Stimulated activated CD8-positive, alpha-beta memory T cell treated with anti-CD3 and anti-CD28 coated beads, Interleukin-15, amount 100 ng/mL, for 1 hour (primary cell): ENCODE data around the gene SPATA6L.
"Not testable (repeated sequence)": the region's sequence is repeated elsewhere in the genome, so short reads cannot be mapped to it uniquely, and the experiment has no call there.

ENCODE experiments used
- DNase-seq: peaks from one replicate; pipeline ENCODE4 v3.0.0-alpha.2; 2020; ENCODE audit warnings: low read depth

Gene SPATA6L

DNA sequence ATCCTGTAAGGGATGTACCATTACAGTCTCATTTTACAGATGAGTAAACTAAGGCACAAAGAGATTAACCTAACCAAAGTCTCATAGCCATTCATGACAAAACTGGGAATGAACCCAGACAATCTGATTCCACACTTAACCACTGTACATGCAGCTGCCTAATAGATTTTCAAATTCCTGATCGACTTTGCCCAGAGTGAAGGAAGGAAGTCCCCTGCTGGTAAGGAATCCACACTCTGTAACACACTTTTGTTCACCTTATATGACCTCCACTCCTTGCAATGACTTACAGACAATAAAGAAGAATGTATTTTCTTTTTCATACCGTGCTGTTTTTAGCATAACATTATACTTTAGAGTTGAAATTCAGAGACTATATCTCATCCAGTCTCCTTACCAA, 35.4 kb downstream of the SPATA6L start:
- no peak for DNase-seq

DNA sequence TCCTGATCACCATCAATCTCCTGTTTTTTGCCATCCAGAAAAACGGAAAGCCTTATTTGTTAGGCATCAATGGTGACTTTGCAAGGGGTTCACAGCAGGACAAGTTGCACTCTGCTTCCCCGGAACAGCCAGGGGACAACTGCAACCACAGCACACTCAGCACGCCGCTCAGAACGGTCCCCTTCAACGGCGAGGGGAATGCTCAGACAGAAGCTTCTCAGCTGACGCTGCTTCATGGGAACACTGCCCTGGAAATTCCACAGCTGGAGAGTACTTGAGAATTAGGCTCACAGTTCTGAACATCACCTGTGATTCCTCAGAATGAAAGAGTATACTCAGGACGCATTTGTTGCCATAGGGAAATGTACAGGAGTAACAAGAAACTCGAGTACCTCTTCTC, 44.3 kb downstream of the SPATA6L start:
- DNase-seq, result no peak

DNA sequence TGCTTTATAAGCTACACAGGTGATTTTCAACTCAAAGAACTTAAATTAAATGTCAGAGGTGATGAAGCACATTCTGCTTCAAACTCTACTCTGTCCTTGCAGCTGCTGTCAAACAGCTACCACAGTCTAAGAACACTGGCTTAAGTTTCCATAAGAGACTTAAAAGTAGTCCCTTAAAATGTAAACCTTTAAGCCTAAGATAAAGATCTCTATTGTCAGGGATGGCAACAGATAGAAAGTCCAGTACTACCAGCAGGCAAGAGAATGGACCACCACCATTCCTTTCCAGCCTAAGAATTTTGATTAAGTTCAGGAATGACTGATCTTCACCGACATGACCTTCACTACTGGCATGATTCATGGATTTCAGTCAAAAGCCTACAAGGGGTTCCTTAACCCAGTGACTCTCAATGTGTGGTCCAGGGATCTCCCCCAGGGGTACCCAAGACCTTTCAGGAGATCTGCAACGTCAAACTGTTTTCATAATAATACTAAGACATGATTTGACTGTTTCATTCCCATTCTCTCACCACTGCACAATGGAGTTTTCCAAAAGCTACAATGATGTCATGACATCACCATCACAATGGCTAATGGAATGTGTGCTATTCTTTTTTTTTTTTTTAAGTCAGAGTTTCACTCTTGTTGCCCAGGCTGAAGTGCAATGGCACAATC, 45.3 kb downstream of the SPATA6L start:
- DNase-seq, result no peak

DNA sequence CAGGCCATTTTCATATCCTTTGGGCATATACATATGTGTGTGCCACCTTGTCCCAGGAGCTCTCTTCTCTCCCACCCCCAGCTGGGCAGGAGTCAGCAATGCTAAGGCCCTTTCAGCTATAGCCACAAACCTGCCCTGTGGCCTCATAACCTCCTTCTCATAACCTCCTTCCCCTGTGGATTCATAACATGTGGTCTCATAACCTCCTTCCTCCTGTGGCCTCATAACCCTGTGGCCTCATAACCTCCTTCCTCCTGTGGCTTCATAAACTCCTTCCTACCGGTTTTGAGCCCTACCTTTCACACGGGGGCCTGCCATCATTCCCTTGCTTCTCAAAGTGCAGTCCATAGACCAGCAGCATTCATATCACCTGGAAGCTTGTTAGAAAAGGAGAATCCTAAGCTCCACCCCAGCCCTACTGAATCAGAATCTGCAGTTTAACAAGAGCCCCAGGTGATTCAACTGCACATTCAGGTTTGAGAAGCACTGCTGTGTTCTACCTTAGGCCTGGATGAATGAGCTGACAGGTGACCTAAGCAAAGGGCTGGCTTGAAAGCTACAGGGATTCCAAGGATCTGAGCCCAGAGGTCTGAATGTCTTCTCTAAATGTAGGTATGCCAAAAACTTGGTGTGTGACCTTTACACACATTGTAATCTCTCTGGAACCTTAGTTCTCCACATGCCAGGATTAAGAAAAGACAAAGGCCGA, 46.1 kb downstream of the SPATA6L start:
- no peak for DNase-seq

DNA sequence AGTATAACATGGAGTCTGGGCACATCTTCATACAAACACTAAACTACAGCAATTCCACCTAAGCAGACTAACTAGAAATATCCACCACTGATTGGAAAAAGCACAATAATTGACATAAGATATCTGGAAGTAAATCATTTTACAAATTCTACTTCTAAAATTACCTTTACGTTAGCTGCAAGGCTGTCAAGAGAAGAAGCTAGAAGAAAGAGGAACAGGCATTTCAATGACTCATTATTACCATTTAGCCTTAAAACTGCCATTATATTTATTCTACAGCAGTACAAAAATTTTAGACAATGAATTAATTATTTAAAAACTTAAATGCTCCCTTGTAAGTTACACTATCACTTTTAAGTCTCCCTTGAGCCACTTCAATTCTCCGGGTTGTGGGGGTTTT, 47.6 kb downstream of the SPATA6L start:
- no peak for DNase-seq

DNA sequence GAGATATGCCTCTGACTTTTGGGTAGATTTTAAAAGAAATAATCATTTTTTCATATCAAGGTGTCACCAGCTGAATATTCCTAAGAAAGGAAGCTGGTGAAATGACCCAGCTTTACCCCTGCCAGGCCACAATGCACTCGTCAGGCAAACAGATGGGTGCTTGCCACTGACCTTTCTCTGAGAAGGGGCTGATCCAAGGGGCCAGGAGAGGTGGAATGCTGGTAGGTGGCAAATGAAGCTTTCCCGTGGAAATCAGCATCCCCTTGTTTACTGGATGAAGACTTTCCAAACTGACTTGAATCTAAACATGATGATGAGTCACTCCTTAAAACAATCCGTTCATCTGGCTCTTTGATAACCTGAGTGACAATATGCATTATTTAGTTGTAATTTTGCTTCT, 48.5 kb downstream of the SPATA6L start:
- DNase-seq, result no peak

DNA sequence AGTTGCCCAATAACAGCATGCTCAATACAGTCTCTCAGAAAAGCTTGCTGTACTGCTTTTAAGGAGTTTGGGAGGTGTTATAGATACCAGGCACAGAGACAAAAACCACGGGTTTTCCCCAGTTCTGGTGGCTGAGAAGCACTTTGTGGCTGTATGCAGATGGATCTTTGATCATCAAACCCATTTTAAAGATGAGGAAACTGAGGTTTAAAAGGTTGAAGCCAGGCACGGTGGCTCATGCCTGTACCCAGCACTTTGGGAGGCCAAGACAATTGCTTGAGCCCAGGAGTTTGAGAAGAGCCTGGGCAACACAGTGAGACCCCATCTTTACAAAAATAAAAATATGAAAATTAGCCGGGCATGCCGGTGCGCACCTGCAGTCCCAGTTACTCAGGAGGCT, 50.5 kb downstream of the SPATA6L start:
- DNase-seq, result no peak

DNA sequence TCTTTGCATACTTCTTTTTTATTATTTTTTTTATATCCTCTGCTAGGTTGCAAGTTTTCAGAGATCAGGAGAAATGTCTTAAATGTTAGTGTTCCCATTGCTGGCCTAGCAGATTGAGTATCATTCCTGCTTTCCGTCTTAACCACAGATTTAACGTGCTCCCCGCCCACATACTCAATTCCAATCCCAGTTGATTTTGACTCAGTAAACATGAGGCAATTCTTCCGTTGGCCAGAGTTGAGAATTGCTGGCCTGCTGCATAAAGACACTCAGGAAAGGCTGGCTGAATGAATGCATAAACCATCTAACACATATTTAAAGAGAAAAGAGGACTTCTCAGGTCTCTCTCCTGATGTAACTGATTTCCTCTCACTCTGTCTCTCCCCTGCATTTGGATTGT, 51.0 kb downstream of the SPATA6L start:
- DNase-seq, result no peak

DNA sequence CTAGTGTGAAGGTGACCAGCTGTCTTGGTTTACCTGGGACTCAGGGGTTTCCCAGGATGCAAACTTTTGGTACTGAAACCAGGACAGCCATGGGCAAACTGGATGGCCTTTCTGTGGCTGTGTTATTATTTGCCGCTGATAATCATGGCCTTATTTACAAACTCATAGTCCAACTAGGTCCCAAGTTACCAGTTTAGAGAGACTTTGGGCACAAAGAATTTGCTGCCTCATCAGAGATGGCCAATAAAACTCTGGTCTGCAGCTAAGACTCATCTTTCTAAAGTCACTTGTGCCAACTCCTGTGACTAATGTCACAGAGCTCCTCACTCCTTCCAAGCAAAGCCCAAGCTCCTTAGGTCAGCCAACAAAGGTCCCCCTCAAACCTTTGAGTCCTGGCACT, 51.7 kb downstream of the SPATA6L start:
- DNase-seq, result no peak

DNA sequence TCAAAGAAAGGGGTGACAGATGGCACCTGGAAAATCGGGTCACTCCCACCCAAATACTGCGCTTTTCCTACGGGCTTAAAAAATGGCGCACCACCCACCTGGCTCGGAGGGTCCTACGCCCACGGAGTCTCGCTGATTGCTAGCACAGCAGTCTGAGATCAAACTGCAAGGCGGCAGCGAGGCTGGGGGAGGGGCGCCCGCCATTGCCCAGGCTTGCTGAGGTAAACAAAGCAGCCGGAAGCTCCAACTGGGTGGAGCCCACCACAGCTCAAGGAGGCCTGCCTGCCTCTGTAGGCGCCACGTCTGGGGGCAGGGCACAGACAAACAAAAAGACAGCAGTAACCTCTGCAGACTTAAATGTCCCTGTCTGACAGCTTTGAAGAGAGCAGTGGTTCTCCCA, 60.2 kb downstream of the SPATA6L start:
- not testable (repeated sequence) for DNase-seq

DNA sequence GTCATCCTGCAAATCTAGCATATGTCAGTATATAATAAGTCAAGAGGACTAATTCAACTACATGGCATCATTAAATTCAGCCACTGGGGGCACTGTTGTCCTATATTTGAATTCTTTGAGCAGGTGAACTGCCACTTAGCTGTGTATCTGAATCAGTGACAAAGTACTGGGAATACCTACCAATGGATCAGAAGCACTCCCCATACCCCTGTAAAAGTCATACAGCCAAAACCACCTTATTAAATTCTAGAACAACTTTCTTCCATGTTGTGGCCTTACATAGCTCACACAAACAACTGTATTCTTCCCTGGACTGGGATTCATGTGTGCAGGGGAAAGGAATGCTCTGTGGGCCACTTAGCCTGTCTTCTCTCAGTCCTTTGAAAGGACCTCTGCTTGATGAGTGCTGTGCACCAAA, 61.6 kb downstream of the SPATA6L start:
- peak; percentile 38 for DNase-seq

DNA sequence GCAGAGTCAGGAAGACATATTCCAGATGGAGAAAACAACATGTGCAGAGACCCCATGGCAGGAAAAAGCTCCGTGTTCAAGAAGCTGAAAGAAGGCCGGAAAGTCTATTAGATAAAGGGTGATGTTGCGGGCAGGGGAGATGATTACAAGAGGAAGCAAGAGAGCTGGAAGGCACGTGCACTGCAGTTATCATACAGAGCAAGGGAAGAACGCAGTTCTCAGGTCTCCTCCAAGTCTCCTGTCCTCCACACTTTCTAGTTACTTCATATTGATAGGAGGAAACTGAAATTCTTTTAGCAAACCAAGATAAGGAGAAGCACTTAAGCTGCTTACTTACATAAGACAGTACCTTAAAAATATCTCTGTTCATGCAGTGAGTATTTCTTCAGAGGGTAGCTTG, 62.5 kb downstream of the SPATA6L start:
- no peak for DNase-seq

DNA sequence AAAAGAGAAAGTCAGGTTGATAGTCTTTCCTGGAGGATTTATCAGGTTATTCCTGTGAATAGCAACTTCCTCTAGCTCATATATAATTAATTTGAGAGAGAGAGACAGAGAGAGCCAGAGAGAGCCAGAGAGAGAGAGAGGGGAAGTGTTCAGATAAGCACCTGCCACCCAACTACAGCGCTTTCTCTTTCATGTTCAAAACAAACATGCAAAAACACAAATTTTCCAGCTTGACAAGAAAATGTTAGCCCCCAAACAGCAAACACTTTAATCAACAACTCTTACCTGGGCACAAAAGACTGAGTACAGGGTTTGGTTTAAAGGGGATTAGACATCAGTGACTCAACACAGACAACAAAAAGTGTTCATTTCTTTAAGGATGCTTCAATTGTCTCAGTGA, 65.9 kb downstream of the SPATA6L start:
- DNase-seq, result no peak

DNA sequence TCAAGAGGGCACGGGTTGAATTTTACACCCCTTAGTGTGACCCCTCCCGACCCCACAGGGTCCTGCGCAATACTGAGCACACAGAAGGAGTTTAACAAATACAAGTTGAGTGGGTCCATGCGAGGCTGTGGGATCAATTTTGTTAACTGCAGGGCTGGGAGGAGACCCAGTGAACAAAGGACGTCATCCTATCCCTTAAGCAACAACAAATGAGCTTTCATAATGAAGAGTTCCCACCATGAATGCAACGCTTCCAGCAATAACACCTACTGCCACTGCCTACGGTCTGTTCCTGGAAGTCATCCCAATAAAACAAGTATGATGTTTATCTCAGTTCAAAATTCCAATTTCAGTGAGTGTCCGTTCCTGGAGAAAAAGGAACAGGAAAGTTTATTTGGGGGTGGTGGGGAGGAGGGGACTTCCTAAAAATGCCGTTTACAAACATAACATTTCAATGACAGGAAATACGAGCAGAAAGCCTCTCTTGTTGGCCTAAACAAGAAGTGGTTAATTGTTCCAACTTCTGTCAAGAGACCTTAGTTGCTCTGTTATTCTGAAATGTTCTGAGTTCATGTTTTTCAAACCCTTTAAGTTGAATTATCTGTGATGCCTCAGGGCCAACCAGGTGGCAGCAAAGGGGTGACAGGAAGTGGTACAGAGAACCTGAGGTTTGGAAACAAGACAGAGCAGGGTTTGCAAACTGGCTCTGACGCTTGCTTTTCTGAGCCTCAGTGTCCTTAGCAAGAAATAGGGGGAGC, 69.9 kb downstream of the SPATA6L start:
- no peak for DNase-seq

DNA sequence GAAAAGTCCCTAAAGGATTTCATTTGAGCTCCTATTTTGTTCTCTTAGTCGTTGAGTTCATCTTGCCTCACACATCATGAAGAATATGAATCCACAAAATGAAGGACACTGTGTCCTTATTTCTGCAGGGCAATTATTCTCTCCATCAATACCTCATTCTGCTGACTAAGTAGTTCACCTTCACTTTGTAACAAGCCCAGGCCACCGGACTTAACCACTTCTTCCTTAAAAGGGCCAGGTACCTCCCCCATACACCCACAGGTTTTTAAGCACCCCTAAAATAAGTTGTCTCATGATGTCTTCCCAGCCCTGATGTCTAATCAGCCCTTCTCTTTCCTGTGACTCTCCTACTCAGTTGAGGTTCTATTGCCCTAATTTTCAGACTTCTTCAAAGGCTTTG, 71.3 kb downstream of the SPATA6L start:
- no peak for DNase-seq

DNA sequence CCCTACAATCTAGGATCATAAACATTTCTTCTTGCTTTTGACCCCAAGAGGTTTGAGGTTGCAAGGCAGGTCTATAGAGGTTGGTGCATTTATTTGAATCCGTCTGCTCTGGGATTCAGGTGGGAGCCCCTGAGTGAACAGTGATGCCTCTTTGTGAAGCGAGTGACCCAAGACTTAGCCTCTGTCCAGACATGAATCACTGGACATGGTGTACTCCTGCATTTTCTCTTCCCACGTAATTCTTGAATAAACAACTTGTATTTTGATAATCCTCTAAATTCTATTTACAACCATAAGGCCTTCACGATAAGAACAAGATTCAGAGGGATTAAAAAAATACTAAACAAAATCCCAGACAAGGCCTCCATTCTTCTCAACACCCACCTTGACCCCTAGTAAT, 71.7 kb downstream of the SPATA6L start:
- DNase-seq, result no peak

DNA sequence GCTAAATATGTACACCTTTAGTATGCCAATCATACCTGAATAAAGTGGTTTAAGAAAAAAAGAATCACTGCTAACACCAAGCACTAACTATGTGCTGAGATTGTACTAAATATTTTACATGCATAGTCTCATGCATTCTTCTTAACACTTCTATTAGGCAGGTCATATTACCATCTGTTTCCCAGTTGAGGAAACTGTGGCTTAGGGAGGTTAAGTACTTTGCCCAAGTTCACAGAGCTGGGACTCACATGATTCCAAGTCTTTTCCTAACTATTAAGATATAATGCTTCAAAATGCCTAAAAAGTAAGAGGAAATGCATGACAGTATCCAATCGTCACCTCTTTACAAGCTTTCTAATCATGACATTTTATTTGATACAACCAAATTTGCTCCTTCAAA, 73.4 kb downstream of the SPATA6L start:
- no peak for DNase-seq

DNA sequence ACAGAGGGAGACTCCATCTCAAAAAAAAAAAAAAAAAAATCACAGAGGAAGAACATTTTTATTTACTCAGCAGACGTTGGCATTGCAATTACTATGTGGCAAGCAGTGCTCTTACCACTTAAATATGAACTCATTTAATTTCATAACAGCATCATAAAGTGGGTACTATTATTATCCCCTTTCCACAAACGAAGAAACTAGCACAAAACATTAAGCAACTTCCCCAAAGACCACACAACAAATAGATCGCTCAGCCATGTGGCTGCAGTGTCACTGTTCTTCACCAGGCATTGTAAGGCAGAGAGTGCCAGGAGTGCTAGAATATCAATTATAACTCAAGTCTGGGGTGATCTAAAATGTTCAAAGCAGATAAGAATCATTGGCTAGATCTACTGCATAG, 74.0 kb downstream of the SPATA6L start:
- no peak for DNase-seq

DNA sequence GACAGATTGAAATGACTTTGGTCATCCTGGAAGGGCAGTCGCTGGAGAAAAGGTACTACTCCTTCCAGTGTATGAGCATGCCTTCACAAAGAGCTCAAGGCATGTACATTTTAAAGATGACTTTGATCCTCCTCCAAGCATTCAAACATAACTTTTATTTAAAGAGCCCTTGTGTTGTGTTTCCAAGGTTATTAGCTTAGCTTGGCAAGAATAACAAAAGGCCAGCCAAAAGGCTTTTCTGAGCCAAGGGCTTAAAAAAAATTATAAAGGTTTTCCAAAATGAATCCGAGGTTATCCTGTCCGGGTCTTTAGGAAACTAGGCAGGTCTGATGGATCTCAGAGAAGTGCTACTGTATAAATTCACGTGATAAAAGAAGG, 75.2 kb downstream of the SPATA6L start:
- no peak for DNase-seq

DNA sequence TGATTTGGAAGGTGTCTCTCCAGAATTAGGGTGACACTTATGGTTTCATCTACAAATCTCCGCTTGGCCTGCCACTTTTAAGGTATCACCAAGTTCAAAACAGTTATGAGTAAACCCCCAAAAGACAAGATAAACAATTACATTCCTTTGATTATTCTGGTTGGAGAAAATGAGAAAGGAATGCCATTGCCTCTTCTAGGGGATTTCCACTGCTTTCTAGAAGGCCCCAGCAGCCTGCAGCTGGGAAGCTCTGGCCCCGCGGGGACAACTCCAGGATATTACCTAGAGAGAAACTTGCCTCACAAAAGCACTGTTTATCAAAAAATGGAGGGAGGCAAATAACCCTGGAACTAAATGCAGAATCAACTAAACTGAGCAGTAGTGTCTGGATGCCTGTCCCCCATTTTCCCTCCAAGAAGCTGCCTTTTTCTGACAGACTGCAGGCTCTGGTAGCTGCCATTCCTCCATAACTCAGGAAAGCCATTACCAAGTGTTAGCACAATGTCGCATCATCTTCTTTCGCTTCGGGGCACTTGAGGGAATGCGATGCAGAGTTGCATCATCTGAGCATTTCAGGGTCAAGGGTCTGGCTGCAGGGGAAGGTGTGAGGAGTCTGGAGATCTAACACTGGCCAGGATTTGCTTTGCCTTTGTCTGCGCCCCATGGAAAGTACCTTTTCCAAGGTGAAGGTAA, 75.7 kb downstream of the SPATA6L start:
- DNase-seq, result no peak

DNA sequence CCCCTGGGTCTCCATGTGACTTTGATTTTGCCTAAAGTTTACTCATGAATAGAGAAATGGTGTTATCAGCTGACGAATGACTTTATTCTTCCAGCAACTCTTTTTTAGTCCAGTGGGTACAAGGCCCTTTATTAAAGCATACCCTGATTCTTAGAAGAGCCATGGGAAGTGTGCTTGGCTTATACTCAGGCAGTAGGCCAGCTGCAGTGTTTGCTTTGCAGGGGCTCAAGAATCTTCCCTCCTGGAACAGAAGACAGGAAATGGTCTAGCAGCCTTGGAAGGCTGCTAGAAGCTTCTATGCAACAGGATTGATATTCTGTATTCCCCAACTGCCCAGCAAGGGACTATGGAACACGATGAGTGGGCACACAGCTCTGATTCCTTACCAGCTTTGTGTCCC, 77.6 kb downstream of the SPATA6L start:
- no peak for DNase-seq

DNA sequence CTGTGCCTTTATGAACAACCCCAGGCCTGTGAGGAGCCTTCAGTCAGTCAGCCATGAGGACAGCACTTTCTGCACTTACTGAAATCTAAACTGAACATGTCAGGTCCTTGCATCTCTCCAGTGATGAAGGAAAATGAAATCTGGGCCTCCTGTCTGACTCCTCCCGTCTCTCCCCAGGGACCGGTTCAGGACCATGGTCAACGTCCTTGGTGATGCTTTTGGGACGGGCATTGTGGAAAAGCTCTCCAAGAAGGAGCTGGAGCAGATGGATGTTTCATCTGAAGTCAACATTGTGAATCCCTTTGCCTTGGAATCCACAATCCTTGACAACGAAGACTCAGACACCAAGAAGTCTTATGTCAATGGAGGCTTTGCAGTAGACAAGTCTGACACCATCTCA, 81.1 kb downstream of the SPATA6L start:
- DNase-seq, result no peak

DNA sequence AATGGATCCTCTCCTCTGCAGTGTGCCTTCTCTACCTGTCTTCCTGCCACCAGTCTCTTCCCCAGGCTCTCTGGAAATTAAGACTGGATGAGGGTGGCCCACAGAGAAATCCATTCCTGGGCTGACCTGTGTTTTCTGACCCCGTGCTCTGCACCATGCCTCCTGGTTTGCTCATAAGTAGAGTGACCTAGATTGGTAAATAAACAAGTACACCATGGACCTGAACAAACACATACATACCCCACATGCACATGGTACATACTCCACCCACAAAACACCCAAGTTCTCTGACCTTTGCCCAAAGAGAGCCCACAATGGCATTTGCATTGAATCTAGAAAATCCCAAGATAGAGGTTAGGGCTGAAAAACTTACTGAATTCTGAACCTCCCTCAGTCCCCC, 81.6 kb downstream of the SPATA6L start:
- DNase-seq, result no peak
